Measurements from ENCODE around the gene ZNRF2.
A peak's percentile ranks its signal among the peaks of the same experiment; 100 is the strongest.

Gene ZNRF2

DNA sequence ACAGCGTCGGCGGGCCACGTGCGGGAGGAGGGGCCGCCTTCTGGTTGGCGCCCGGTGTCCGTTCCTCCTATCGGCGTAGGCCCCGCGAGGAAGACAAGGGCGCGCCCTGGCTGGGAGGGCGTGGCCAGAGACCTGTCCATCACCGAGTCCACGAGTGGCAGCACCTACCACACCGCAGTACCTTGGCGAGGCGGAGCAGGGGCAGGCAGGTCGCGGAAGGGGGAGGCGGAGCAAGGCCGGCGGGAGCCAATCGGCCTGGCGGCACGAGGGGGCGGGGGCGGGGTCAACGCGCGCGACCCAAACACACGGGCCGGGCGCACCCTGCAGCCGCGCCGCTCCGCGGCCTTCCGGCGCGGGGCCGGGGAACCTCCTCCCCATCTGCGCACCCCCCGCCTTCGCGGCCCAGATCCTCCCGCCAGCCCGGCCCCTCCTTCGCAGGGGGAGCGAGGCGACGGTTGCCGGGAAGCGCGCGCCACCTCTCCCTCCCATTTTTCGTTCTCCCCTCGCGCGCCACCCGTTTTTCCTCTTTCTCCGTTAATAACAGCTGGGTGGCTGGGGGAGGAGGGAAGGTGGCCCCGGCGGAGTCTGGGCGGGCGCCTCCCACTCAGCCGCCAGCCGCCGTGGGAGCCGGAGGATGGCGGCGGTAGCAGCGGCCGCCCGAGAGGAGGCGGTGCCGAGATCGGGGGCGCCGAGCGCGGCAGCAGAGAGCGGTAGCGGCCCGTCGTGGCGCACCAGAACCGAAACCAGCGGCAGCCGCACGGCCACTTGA is at the start of gene ZNRF2:
TSS of gene ZNRF2 (plus strand) at position 300 of the 769 bp plus-strand sequence. CDS start 761 bp downstream, outside the sequence.
- TF ChIP-seq, protein P1, sequence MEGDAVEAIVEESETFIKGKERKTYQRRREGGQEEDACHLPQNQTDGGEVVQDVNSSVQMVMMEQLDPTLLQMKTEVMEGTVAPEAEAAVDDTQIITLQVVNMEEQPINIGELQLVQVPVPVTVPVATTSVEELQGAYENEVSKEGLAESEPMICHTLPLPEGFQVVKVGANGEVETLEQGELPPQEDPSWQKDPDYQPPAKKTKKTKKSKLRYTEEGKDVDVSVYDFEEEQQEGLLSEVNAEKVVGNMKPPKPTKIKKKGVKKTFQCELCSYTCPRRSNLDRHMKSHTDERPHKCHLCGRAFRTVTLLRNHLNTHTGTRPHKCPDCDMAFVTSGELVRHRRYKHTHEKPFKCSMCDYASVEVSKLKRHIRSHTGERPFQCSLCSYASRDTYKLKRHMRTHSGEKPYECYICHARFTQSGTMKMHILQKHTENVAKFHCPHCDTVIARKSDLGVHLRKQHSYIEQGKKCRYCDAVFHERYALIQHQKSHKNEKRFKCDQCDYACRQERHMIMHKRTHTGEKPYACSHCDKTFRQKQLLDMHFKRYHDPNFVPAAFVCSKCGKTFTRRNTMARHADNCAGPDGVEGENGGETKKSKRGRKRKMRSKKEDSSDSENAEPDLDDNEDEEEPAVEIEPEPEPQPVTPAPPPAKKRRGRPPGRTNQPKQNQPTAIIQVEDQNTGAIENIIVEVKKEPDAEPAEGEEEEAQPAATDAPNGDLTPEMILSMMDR (IDR thresholded peaks at IDR 0.05; ENCODE audit: low read depth, low read length) = peak; percentile 29
- peak; percentile 94 for DNase-seq (ENCODE audit: extremely low read depth, low read depth)

DNA sequence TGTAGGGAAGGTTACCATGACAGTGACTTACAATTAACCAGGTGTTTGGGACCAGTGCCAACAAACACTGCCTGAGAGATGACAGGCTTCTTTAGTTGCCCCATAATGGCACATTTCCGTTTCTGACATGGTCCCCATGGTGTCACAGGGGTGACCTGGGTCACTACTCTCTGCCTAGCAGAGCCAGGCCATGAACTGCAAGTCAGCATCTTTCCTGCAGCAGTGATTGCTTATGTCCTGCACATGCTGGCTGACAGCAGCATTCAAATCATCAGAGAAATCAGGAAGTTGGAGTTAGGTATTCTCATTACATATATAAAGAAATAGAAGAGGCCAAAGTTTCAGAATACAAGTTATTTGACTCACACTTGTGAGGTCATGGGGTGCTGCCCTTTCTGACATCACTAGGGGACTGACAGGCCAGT is 47.1 kb upstream of the ZNRF2 start:
- DNase-seq (ENCODE audit: extremely low read depth, low read depth) = no peak
- TF ChIP-seq, protein P1 (IDR thresholded peaks at IDR 0.05; ENCODE audit: low read depth, low read length) = no peak

DNA sequence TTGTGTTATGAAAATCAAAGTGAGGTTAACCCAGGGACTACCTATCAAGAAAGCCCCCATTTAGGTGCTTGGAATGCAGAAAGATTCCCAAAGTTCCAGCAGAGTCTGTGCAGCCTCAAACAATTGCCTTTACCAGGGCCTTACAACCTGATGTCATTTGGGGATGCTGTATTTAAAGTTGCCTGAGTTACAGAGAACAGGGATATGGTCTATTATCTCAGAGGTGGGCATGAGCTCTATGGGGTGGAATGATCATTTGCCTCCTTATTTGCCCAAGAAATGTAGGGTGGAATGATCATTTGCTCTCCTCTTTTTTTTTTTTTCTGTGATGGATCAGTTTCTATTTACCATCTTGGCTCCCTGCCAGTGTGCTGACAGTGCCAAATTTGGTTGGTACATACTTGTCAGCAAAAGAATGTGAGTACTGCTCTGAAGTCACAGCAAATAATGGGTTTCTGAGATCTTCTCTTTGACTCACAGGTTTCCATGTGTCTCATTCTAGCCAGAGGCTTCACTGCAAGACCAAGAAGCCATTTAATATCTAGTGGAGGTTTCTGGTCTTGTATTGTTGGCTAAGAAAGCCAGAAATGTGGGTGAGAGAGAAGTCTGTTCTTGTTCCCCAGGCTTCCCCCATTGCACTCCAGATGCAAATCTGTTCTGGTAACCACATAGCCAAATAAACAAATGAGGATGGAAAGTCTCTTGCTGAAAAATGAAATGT is 45.5 kb upstream of the ZNRF2 start:
- TF ChIP-seq, protein P1 (IDR thresholded peaks at IDR 0.05; ENCODE audit: low read depth, low read length) = no peak
- no peak for DNase-seq (ENCODE audit: extremely low read depth, low read depth)

- DNase-seq (ENCODE audit: extremely low read depth, low read depth) = no peak
- TF ChIP-seq, protein P1 (IDR thresholded peaks at IDR 0.05; ENCODE audit: low read depth, low read length) = no peak
Observed at GRCh38 chr7:30240106-30240800, 44.1 kb upstream of the ZNRF2 start.

DNA sequence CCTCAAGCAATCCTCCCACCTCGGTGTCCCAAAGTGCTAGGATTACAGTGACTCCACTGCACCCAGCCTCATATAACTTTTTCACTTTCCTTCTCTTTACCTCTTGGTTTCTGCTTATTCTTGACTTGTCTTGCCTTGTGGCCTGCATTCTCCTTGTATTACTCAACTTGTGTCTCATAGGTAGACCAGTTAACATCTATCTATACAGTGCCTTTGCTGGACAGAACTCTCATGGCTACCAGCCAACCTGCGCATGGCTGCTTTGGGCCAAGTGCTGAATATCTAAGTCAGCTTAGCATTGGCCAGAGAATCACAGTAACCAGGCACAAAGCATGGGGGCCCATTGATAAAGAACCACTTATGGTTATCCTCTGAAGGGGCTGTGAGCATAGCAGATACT is 42.6 kb upstream of the ZNRF2 start:
- TF ChIP-seq, protein P1 (IDR thresholded peaks at IDR 0.05; ENCODE audit: low read depth, low read length) = no peak
- DNase-seq (ENCODE audit: extremely low read depth, low read depth) = no peak

- no peak for DNase-seq (ENCODE audit: extremely low read depth, low read depth)
- TF ChIP-seq, protein P1 (IDR thresholded peaks at IDR 0.05; ENCODE audit: low read depth, low read length) = no peak
Observed at GRCh38 chr7:30244340-30244739, 40.1 kb upstream of the ZNRF2 start.

All from AG09319 (cell line).